IMR-90 (cell line): ENCODE results near the gene AGPS.

Experiments
- CEBPB ChIP-seq: IDR thresholded peaks from 2 replicates; pipeline ENCODE4 v1.6.1; 2012; ENCODE audit warnings: low read depth, low read length, improper control_type of control experiment
- TF ChIP-seq, protein P1 (sequence below): conservative IDR thresholded peaks from 2 replicates; pipeline ENCODE4 v1.5.1; 2012; ENCODE audit warnings: mild to moderate bottlenecking, low read depth, low read length, improper control_type of control experiment

DNA sequence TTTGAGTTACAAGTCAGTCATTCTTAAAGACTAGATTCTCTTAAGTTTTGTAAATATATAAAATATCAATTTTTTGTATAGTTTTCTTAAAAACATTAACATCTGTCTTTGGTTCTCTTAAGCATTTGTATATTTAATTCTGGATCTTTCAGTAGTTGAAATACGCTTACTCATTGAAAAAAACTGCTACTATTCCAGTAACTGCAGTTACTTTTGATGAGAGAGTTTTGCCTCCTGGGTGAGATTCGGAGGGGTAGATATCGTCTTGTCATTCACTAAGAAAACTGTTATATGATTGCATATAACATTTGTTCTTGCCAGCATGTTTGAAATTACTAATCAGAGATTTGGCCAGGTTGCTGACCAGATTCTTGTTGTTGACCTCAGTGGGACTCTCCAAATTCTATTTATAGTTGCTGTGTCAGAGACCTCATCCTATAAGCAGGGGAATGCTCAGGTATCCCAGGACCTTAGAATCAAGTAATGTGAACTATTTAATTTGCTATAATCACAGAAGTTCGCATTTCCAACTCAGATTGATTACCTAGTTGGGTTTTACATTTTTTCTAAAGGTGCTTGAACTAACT is 7.9 kb downstream of the AGPS start:
- TF ChIP-seq, protein P1, sequence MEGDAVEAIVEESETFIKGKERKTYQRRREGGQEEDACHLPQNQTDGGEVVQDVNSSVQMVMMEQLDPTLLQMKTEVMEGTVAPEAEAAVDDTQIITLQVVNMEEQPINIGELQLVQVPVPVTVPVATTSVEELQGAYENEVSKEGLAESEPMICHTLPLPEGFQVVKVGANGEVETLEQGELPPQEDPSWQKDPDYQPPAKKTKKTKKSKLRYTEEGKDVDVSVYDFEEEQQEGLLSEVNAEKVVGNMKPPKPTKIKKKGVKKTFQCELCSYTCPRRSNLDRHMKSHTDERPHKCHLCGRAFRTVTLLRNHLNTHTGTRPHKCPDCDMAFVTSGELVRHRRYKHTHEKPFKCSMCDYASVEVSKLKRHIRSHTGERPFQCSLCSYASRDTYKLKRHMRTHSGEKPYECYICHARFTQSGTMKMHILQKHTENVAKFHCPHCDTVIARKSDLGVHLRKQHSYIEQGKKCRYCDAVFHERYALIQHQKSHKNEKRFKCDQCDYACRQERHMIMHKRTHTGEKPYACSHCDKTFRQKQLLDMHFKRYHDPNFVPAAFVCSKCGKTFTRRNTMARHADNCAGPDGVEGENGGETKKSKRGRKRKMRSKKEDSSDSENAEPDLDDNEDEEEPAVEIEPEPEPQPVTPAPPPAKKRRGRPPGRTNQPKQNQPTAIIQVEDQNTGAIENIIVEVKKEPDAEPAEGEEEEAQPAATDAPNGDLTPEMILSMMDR: no peak
- TF ChIP-seq CEBPB: no peak
